CD4-positive, alpha-beta T cell (primary cell): ENCODE measurements around the gene ZNF280B. TPM values are rescaled to one million over a fixed set of nuclear protein-coding genes. Genes with fewer than 3 reads are reported as not detected.
A peak's percentile ranks its signal among the peaks of the same experiment; 100 is the strongest.
"Not testable (repeated sequence)": the region's sequence is repeated elsewhere in the genome, so short reads cannot be mapped to it uniquely, and the experiment has no call there.

Experiments used
- ATAC-seq: fragments of 200-7000 bp; cut with Tn5 transposase; one replicate; pipeline ENCODE4 v1.10.0; 2022; ENCODE audit warnings: mild to moderate bottlenecking; ENCODE audit not compliant: poor library complexity
- CTCF ChIA-PET: fragments of 350-600 bp; sonication (Branson Sonifier 250); formaldehyde crosslinking; loops from one replicate; lab custom pipeline; 2021; ENCODE audit warnings: antibody characterized with exemption, inconsistent platforms; lab: Charles Lee
- POLR2A ChIA-PET: fragments of 350-600 bp; sonication (Branson Sonifier 250); formaldehyde crosslinking; loops from one replicate; lab custom pipeline; 2021; ENCODE audit warnings: antibody characterized with exemption, inconsistent platforms; lab: Charles Lee
- DNase-seq, 14 experiments: peaks; one replicate each; pipeline ENCODE4 v3.0.0-alpha.2; 2013 to 2020; ENCODE audit warnings: mixed read lengths in 2 of 14
- H3K27ac ChIP-seq, 2 donors: one replicate each; pipeline versions ENCODE4 v1.5.1 to v1.7.0; 2013; ENCODE audit warnings: low read length in 2 of 2, low read depth in 1 of 2, mild to moderate bottlenecking in 1 of 2
- H3K27me3 ChIP-seq, 2 experiments: 1 replicate in 1 of 2; 2 replicates in 1 of 2; pipeline versions ENCODE4 v1.6.1 to v1.7.0; 2013; ENCODE audit warnings: low read length in 2 of 2, control low read depth in 1 of 2, mild to moderate bottlenecking in 1 of 2, moderate library complexity in 1 of 2; ENCODE audit not compliant: insufficient read depth in 2 of 2, control insufficient read depth in 1 of 2
- H3K36me3 ChIP-seq: one replicate; pipeline ENCODE4 v1.6.1; 2013; ENCODE audit warnings: low read length, control low read depth; ENCODE audit not compliant: insufficient read depth
- H3K4me1 ChIP-seq: one replicate; pipeline ENCODE4 v1.6.1; 2013; ENCODE audit warnings: low read length, control low read depth; ENCODE audit not compliant: insufficient read depth
- H3K4me3 ChIP-seq: one replicate; pipeline ENCODE4 v1.5.1; 2013; ENCODE audit warnings: mild to moderate bottlenecking, low read length, moderate library complexity
- H3K9me3 ChIP-seq, 2 experiments: 1 replicate in 1 of 2; 2 replicates in 1 of 2; pipeline versions ENCODE4 v1.6.1 to v1.7.0; 2013; ENCODE audit warnings: low read length in 2 of 2, mild to moderate bottlenecking in 2 of 2, control low read depth in 1 of 2, moderate library complexity in 1 of 2; ENCODE audit not compliant: control insufficient read depth in 1 of 2, insufficient read depth in 1 of 2
- H3K27ac Mint-ChIP-seq: one replicate; pipeline ENCODE4 v1.8.0; 2020; ENCODE audit warnings: mixed read lengths
- H3K27me3 Mint-ChIP-seq: one replicate; pipeline ENCODE4 v1.8.0; 2021; ENCODE audit warnings: mixed read lengths
- H3K36me3 Mint-ChIP-seq: one replicate; pipeline ENCODE4 v1.8.0; 2021; ENCODE audit warnings: low read depth, mixed read lengths
- H3K4me1 Mint-ChIP-seq: one replicate; pipeline ENCODE4 v1.8.0; 2021; ENCODE audit warnings: low read depth, mixed read lengths
- H3K4me3 Mint-ChIP-seq: one replicate; pipeline ENCODE4 v1.8.0; 2020; ENCODE audit warnings: mild to moderate bottlenecking, mixed read lengths
- H3K9me3 Mint-ChIP-seq: one replicate; pipeline ENCODE4 v1.8.0; 2020; ENCODE audit warnings: mixed read lengths
- intact Hi-C, 2 experiments: fragments of 100-400 bp; cut with DNase I in 1 of 2; cut with micrococcal nuclease in 1 of 2; formaldehyde crosslinking; loops; one replicate each; pipeline versions ENCODE4 v1.15.1 to v1.9.0; 2023 to 2025; cut with DNase I, micrococcal nuclease
- total RNA-seq, 174 experiments: library from RNA in 2 of 174; stranded (reverse) in 2 of 174; gene quantifications; one replicate each; pipeline ENCODE4 v1.2.3 and lab custom pipeline; 2021 to 2026
- TF ChIP-seq, protein P1 (sequence below): fragments of 200-600 bp; IDR thresholded peaks from one replicate; pipeline ENCODE4 v1.8.0; 2022; ENCODE audit warnings: antibody characterized with exemption, mild to moderate bottlenecking

The ZNF280B gene
- total RNA-seq, 2 experiments from 2014 or later = 1.0 to 1.2 TPM

DNA sequence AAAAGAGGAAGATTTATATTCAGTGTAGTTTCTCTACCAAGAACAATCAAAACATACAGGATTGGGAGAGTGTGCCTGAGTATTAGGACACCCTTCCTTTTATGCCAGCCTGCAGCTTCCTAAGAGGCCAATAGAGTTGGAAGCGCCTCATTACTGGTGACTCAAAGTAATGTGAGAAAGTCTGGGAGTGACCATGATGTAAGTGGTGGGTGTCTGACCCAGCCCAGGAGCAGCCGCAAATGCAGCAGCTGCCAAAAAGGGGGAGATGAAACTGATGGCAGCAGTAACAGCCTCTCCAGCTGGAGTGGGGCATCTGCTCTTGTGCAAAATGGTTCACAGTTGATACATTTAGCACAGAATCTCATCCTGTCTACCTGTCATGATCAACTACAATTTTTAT, 62.0 kb downstream of the ZNF280B start:
- Mint-ChIP-seq H3K9me3 (peaks cover 2% of the 10 kb centered on the region), H3K27ac (no peak overlapping the region), H3K36me3 (no peaks in the 10 kb centered on the region), H3K27me3 (peaks cover 59% of the 10 kb centered on the region), H3K4me3 (no peak overlapping the region), H3K4me1 (no peaks in the 10 kb centered on the region)
- CTCF ChIA-PET = no interaction called here
- Histone ChIP-seq H3K9me3 (no peaks in the 10 kb centered on the region), H3K27ac (no peak overlapping the region), H3K4me1 (no peaks in the 10 kb centered on the region), H3K27me3 (peaks cover 0 to 8% of the 10 kb centered on the region in 2 experiments), H3K36me3 (no peaks in the 10 kb centered on the region), H3K4me3 (no peak overlapping the region)
- ATAC-seq (no peak), DNase-seq (peak in 1 of 14 experiments; percentile 3)
- POLR2A ChIA-PET = no interaction called here
- TF ChIP-seq, protein P1, sequence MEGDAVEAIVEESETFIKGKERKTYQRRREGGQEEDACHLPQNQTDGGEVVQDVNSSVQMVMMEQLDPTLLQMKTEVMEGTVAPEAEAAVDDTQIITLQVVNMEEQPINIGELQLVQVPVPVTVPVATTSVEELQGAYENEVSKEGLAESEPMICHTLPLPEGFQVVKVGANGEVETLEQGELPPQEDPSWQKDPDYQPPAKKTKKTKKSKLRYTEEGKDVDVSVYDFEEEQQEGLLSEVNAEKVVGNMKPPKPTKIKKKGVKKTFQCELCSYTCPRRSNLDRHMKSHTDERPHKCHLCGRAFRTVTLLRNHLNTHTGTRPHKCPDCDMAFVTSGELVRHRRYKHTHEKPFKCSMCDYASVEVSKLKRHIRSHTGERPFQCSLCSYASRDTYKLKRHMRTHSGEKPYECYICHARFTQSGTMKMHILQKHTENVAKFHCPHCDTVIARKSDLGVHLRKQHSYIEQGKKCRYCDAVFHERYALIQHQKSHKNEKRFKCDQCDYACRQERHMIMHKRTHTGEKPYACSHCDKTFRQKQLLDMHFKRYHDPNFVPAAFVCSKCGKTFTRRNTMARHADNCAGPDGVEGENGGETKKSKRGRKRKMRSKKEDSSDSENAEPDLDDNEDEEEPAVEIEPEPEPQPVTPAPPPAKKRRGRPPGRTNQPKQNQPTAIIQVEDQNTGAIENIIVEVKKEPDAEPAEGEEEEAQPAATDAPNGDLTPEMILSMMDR = no peak
- intact Hi-C loops = no loop called here

DNA sequence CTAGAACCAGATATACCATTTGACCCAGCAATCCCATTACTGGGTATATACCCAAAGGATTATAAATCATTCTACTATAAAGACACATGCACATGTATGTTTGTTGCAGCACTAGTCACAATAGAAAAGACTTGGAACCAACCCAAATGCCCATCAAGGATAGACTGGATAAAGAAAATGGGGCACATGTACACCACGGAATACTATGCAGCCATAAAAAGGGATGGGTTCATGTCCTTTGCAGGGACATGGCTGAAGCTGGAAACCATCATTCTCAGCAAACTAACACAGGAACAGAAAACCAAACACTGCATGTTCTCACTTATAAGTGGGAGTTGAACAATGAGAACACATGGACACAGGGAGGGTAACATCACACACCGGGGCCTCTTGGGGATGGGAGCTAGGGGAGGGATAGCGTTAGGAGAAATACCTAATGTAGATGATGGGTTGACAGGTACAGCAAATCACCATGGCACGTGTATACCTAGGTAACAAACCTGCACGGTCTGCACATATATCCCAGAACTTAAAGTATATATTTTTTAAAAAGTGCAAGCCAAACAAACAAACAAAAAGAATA, 64.4 kb downstream of the ZNF280B start:
- H3K36me3 ChIP-seq, H3K27ac Mint-ChIP-seq, H3K4me3 Mint-ChIP-seq, POLR2A ChIA-PET, H3K4me1 Mint-ChIP-seq, intact Hi-C loops, H3K4me3 ChIP-seq, CTCF ChIA-PET, H3K27ac ChIP-seq, H3K36me3 Mint-ChIP-seq, H3K4me1 ChIP-seq, DNase-seq, H3K9me3 ChIP-seq, H3K9me3 Mint-ChIP-seq, ATAC-seq: not testable (repeated sequence)
- peaks cover 67% of the 10 kb centered on the region for H3K27me3 Mint-ChIP-seq
- peaks cover 15 to 16% of the 10 kb centered on the region in 2 experiments for H3K27me3 ChIP-seq

DNA sequence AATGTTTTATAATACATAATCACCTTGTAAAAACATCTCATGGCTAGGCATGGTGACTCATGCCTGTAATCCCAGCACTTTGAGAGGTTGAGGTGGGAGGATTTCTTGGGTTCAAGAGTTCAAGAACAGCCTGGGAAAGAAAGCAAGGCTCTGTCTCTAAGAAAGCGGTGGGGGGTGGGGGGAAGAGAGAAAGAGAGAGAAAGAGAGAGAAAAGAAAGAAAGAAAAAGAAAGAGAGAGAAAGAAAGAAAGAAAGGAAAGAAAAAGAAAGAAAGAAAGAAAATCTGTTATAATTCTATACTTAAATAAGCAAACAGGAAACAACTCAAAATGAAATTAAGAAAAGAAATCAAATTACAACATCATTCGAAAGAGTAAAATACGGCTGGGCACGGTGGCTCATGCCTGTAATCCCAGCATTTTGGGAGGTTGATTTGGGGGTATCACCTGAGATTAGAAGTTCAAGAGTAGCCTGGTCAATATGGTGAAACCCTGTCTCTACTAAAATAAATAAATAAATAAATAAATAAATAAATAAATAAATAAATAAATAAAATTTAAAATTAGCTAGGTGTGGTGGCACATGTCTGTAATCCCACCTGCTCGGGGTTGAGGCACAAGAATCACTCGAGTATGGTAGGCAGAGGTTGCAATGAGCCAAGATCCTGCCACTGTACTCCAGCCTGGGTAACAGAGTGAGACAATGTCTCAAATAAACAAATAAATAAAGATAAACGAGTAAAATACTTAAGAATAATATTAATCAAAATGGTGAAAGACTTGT, 65.4 kb downstream of the ZNF280B start:
- POLR2A ChIA-PET = no interaction called here
- no peaks in the 10 kb centered on the region for H3K4me1 ChIP-seq
- H3K9me3 Mint-ChIP-seq = peaks cover 2% of the 10 kb centered on the region
- peaks cover 0 to 4% of the 10 kb centered on the region in 2 experiments for H3K9me3 ChIP-seq
- no peak overlapping the region for H3K27ac ChIP-seq
- no peak overlapping the region for H3K4me3 Mint-ChIP-seq
- H3K36me3 ChIP-seq = no peaks in the 10 kb centered on the region
- intact Hi-C loops = no loop called here
- no peaks in the 10 kb centered on the region for H3K36me3 Mint-ChIP-seq
- peaks cover 71% of the 10 kb centered on the region for H3K27me3 Mint-ChIP-seq
- no peaks in the 10 kb centered on the region for H3K4me1 Mint-ChIP-seq
- H3K27ac Mint-ChIP-seq = no peak overlapping the region
- peaks cover 17 to 19% of the 10 kb centered on the region in 2 experiments for H3K27me3 ChIP-seq
- ATAC-seq (no peak), DNase-seq (no peak)
- TF ChIP-seq, protein P1 = no peak
- no peak overlapping the region for H3K4me3 ChIP-seq
- CTCF ChIA-PET = no interaction called here

DNA sequence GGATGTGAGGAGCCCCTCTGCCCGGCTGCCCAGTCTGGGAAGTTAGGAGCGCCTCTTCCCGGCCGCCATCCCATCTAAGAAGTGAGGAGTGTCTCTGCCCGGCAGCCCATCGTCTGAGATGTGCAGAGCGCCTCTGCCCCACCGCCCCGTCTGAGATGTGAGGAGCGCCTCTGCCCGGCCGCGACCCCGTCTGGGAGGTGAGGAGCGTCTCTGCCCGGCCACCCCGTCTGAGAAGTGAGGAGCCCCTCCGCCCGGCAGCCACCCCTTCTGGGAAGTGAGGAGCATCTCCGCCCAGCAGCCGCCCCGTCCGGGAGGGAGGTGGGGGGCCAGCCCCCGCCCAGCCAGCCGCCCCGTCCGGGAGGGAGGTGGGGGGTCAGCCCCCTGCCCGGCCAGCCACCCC, 66.9 kb downstream of the ZNF280B start:
- H3K36me3 Mint-ChIP-seq, ATAC-seq, DNase-seq, H3K27ac ChIP-seq, POLR2A ChIA-PET, H3K4me1 Mint-ChIP-seq, H3K4me3 Mint-ChIP-seq, H3K27ac Mint-ChIP-seq, H3K9me3 ChIP-seq, CTCF ChIA-PET, H3K4me1 ChIP-seq, H3K9me3 Mint-ChIP-seq, H3K4me3 ChIP-seq, intact Hi-C loops, H3K36me3 ChIP-seq: not testable (repeated sequence)
- H3K27me3 Mint-ChIP-seq = peaks cover 74% of the 10 kb centered on the region
- H3K27me3 ChIP-seq = peaks cover 18 to 23% of the 10 kb centered on the region in 2 experiments
